GM19397 (cell line): ENCODE measurements around the gene AK8.

Experiments used
- ATAC-seq: cut with Tn5 transposase; IDR thresholded peaks from one replicate; pipeline ENCODE4 v1.9.1; 2021; ENCODE audit warnings: mild to moderate bottlenecking, moderate library complexity; ENCODE audit not compliant: unreplicated experiment

AK8 gene

DNA sequence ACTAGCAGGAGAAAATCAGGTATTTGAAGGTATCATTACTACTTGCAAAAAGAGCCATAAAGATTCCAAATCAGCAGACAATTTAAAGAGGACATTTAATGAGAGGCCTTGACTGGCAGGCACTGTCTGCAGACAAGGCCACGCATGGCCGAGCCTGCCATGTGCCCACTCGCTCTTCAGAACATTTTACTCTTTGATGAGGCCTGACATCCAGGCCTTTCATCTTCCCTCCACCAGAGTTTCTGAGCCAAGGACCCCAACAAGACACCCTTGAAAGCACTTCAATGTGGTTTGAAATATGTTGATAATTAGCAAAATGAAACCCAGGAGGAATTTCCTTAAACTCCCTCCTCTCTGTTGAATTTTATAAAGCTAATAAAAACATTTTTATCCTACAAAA lies 16.4 kb downstream of the AK8 start:
- no peak for ATAC-seq

DNA sequence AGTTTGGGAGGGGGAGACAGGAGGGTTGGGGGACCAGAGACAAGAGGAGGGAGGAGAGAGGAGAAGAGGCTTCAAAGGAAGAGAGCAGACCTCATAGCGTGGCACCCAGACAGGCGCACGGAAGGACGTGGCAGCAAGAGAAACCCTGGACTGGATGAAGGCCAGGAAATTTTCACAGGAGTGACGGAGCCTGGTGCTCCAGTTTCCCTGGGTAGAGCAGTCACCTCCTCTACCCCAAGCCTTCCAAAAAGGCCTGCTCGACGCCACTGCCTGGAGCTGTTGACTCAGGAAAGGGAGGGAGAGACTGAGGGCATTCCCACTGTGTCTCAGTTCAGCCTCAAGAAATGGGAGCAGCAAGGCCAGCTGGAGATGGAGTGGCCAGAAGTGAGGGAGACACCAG lies 19.3 kb downstream of the AK8 start:
- no peak for ATAC-seq

DNA sequence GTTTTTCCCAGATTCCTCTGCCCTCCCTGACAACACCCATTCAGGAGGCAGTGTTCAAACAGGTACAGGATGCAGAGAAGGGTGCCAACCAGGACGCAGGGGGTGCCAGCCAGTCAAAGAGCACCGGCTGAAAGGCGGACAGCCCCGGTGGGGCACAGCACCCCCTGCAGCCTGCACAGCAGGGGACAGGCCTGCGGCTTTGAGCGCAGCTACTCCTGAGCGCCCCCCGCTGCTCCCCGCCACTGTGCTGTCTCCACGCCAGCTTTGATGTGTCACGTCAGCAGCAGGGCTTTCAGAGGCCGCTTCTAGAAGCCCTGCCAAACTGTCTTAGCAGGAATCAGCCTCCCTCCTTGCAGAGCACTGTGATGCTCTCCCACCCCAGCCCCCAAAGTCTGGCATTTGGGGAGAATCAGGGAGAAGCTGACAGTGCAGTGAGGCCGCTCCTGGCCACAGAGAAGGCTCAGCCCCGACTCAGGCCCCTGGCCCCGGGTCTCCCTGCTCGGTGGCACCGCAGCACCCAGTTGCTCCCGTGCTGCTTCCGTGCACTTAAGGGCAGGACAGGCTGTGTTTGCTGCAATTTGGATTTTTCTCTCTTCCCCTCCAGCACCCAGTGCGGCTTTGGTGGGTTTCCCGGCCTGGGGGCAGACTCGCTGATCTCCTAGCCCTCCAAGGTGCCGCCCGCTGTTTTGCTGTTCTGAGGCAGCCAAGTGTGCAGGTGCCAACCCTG lies 20.3 kb downstream of the AK8 start:
- no peak for ATAC-seq

DNA sequence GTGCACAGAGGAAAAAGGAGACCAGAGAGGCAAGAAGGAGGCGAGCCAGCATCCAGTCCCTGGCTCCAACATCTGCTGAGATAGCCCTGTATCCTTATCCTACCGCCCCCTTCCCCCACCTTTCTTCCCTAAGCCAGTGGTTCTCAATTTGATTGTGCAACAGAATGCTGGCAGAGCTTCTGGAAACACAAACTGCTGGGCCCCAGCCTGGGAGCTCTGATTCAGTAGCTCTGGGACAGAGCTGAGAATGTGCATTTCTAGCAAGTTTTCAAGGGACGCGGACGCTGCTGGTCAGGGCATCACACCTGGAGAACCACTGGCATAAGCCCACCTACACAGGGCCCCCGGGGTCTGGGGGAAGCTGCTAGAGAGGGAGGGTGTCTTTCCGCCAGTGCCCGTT lies 21.1 kb downstream of the AK8 start:
- ATAC-seq = no peak

DNA sequence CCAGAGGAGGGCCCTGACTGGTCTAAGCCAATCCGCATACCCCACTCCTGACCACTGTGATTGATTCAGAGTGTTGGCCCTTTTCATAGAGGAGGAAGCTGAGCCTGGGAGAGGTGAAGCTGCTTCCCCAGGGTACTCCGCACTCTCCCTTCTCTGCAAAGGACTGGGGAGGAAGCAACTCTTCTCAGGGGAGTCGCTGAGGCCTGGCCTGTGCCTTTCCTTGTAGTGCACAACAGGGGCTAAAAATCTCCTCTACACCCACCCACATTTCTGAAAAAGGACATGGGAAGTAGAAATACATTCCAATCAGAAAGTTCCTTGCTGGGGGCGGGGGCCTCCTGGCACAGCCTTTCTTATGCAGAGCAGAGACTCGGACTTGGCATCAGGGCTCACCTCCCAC lies 22.2 kb downstream of the AK8 start:
- ATAC-seq = no peak

DNA sequence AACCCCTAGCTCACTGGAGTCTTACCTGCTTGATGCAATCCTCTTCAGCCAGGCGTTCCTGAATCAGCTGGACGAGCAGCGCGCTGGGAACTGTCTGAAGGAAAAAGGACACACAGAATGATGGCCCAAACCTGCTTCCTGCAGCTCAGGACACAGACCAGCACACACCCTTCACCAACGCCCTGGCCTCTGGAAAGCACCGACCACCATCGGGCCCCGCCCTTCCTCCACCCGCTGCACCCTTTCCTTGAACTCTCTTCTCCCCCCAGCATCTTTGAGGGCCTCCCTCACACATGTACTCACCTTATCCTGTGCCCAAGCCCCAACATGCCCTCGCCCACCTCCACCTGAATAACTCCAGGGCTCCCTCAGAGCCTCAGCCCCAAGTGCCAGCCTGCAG lies 23.3 kb downstream of the AK8 start:
- no peak for ATAC-seq

DNA sequence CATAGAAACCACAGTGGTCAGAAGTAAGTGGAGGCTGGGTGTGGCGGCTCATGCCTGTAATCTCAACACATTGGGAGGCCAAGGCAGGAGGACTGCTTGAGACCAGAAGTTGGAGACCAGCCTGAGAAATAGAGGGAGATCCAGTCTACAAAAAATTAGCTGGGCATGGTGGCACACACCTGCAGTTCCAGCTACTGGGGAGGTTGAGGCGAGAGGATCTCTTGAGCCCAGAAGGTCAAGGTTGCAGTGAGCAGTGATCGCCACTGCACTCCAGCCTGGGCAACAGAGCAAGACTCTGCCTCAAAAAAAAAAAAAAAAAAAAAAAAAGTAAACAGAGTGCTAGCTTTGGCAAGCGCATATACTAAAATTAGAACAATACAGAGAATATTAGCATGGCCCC lies 24.6 kb downstream of the AK8 start:
- no peak for ATAC-seq

DNA sequence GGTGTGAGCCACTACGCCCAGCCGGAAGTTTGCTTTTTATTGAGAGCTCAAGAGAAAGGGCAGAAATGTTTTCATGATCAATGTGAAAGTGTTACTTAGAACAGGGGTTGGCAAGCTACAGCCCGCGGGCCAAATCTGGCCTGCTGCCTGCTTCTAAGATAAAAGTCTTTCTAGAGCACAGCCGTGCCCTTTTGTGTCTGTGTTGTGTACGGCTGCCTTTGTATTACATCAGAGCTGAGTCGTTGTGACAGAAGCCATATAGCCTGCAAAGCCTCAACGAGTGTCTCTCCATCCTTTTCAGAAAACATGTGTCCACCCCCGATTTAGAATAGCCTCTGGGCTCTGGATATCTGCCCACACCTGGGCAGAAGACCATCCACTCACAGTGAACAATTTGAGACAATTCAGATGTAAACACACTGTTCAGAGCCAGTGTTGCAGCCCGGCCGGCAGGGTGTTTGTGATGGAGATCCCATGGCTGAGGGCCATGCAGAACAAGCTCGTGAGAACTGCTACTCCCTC lies 28.8 kb downstream of the AK8 start:
- ATAC-seq = no peak

DNA sequence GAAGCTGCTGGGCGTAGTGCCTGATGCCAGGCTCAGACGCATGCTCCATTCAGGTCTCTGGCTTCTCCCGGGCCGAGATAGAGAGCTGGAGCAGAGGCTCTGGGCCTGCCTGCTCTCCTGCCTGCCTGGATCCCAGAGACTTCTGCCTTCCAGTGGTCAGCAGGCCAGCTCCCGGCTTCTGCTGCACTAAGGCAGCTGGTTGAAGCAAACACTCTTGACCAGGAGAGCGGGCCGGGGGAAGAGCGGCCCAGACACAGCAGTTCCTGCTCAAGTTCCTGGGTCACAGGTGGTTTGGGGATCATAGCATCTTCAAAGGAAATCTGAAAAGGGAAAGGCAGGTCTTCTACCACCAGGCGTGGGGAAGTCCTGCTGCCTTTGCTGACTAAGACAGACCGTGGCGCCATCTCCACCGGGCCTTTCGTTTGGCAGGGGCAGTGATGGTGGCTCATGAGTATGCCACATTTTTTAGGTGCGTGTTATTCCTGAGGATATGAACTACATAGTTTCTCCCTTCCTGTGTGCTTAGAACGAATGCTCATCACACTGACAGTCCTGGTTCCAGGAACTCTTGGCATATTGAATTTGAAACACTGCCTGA lies 31.1 kb downstream of the AK8 start:
- ATAC-seq = no peak

DNA sequence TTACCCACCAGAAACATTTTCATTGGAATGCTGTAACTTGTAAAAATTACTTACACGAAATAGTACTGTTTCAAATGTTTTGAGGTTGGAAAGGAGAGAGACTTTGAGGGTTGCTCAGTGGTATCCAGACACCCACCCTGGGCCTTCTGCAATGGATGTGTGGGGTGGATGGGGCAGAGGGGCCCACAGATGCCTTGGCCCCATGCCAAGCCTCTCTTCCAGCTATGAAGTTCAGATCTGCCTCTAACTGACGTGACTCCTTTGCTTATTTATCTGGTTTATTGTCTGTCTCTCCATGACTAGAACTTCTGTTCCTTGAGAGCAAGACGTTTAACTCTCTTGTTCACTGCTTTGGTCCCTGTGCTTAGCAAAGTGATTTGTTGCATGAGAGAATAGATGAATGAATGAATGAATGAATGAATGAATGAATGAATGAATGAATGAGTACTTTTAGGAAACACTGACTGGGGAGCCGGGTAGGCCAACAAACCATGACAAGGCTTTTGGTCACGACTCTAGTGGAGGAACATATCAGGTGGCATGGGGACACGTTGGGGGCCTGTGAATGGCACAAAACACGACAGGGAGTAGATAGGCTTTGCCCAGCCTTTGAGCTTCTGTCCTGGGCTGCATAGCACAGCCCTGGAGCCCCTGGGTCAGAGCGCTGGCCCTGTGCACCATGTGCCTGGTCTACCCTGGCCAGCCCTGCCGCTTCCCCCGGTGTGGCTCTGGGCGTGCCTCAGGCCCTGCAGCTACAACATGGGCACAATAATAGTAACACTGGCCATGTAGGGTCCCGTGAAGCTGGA lies 31.8 kb downstream of the AK8 start:
- no peak for ATAC-seq

DNA sequence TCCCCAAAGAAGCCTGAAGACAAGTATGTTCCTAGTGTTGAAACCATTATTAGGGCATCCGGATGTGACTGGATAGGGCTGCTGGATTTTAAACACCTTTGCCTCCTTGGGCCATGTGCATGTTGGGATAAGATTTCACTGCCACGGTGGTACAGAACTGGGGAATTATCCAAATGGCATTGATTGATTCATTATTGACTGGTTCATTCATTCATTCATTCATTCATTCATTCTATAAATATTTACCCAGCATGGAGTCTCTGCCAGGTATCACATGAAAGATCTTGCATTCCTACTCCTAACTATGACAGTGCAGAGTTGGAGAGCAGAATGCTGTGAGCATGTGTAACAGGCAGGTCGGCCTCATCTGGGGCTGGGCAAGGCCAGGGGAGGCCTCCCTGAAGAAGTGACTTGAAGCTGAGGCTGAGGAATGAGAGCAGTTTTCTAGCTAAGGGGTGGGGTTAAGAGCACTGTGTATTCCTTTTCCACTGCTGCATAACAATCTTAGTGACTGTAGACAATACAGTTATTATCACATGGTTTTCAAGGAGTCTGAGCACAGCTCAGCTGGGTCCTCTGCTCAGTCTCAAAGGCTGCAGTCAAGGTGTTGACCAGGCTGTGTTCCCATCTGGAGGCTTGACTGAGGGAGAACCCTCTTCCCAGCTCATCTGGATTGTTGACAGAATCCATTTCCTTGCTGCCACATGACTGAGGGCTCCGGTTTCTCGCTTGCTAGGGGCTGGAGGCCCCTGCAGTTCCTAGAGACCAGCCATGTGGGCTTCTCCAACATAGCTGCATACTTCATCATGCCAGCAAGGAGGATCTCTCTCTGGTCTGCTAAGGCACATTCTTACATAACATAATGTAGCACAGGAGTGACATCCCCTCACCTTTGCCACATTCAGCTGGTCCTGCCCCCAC lies 35.7 kb downstream of the AK8 start:
- ATAC-seq = no peak

DNA sequence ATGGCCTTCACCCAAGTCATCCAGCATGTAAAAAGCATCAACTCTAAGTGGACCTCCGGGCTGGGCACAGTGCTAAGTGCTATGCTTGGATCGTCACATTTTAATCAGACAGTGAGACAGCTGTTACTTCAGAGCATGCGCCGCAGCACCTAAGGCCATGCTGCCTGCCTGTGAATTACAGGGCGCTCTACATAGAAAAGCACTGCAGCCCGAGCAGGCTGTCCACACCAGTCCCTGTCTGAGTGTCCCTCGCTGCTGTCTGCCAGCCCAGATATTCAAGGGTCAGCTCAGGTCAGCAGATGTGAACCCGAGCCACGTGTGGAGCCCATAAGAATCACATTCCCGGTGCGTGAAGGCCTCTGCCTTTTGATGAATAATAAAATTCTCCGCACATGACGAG lies 37.1 kb downstream of the AK8 start:
- no peak for ATAC-seq

DNA sequence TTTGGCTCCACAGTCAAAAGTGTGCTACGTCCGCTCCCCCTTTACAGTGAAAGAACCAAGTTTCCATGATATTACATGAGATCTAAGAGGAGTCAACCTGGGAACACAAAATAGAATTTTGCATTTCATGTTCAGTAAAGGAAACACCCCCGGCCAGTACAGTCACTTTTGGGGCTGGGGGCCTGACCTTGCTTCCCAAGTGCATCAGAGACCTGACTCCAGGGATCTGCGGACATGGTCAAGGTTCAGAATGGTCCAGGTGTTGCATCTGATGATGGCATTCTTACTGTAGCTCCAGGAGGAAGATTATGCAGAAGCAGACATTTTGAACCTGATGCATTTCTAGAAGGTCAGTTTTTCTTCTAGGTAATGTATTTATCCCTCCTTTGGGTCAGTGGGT lies 39.8 kb downstream of the AK8 start:
- ATAC-seq = no peak

DNA sequence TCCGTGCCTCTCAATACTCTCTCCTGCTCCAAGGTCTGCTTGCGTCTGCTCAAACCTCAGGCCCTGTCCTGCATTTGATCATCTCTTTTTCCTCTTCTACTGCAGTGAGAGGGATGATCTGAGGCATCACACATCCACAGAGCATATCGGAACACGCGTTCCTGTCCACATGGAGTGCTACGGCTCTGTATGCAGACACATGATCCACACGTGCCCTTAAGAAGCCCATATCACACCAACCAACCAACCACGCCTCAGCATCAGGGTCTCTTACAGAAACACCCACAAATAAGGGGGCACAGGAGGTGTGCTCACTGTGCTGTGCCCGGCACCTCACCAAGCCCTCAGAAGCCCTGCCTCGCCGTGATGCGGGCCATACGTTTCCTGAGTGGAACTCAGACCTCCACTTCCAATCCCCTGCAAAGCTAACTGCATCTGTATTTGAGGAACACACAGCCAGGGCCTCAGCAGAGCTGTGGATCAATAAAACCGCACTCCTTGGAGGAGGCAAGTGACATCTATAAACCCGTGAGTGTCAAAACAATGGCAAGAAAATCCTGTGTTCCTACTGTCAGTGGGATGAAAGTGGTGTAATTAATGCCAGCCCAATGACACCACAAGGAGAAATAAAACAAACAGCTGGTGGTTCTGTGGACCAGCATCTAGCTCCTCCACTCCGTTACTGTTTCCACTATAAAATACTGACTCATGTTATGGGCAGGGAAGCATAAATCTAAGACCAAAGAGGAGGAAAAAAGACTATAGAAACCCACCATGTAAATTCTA lies 40.4 kb downstream of the AK8 start:
- ATAC-seq = no peak

DNA sequence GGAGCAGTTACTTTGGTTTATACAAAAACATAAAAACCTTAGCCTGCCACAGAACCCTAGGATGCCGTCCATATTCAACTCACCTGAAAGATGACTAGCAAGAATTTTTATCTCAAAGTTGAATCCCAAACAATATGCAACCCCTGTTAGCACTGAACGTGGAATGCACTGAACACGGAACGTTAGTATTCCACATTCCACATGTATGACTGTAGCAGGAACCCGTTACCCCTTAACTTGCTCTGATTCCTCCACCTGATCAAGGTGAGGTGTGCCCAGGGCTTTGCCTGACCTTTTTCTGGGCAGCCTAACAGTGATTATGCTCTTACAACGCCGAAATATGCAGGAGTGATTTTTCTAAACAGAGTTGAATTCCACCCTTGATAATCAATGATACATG lies 43.7 kb downstream of the AK8 start:
- no peak for ATAC-seq

DNA sequence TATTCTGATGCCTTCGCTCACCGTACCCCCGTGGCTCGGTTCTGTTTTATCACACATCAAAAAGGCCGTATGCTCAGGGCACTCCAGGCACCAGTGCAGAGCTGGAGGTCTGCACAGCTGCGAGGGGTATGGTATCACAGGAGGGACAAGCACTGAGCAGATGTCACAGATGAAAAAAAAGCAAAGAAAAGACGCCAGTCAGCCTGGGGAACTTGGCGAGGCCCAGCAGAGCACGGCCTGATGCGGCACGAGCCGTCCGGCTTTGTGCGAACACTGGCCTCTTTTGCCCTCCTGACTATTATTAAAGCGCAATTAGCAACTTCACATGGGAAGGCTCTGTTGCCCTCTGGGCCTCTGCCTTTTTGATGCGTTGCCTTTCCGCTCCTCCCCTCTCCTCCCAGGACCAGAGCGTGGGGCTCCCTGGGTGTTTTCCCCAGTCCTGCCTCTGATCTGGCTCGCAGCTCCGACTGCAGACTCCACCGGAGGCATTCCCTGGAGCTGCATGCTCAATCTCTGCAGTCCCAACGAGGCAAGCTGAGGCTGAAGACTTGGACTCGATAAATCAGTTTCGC lies 44.4 kb downstream of the AK8 start:
- ATAC-seq = no peak

DNA sequence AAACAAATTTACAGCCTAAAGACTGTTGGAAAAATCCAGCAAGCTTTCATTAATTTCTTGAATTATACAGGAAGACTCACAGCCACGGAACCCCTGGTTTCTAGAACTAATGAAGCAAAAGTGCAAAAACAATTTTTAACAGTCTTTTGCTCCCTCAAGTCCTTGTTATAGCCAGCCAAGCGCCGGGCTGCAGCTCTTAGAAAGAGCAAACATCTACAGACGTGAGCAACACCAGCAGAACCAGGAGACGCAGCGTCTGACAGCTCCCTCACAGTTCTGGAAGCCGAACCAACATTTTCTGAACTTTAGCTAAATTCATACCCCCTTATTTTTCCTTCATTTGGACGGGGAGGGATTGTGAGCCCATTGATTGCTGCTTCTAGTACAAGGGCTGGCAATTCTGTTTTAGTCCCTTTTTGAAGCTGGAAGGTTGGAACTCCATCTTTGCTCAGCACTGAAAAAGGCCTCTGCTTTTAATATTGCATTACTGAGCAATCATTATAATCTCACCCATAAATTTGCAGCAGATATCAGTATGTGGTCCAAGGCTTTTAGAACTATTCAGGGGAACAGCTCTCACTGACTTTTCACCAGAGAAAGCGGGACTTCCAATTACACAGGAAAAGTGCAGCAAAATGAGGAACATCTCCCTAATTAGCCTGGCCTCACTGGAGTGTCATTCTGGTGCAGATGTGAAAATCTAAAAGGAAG lies 45.8 kb downstream of the AK8 start:
- ATAC-seq = no peak

DNA sequence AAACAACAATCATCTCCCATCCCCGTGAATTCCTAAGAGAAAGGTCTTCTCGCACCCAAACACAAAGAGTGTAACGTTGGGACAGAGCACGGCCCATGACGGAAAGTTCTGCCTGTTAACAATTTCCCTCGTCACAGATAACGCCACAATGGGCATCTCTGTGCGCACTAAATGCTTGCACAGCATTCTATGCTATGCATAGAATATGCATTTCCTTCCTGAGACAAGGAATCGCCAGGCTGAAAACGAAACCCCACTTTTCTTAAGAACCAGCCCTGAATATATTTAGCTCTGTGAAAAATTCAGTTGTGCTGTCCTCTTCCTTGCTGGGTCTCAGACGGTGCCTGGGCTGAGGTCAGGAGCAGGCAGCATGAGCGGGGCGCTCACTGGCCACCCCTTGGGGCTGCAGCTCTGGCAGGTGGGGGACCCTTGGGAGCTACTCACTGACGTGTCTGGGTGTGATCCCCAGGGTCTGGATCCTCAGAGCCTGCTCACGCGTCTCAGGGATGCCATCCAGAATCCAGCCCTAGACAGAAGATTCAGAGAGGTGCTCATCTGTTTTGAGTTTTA lies 49.8 kb downstream of the AK8 start:
- no peak for ATAC-seq

DNA sequence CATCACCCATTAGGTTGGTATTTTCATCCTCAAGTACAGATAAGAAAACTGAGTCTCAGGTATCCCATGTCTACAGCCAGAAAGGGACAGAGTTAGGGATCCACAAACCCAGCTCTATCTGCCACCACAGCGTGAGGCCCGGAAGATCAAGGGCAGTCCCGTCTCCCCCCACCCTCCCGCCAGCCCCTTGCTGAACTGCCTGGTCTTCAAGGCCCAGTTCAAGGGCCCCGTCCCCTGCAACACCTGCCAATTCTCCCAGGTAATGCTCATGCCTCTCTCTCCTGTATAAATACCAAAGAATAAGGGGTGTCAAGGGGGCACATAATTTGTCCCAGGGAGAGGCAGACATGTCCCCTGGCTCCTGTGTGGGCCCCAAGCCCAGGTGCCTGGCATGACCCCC lies 50.7 kb downstream of the AK8 start:
- no peak for ATAC-seq
